Stimulated activated CD8-positive, alpha-beta memory T cell treated with anti-CD3 and anti-CD28 coated beads, Interleukin-7, amount 100 ng/mL, for 24 hours (primary cell): ENCODE results near the gene ZBTB2.

Source experiments
- DNase-seq: peaks from one replicate; pipeline ENCODE4 v3.0.0-alpha.2; 2020; ENCODE audit warnings: low read depth

ZBTB2 gene

GRCh38 chr6:151391471-151392413, at the start of gene ZBTB2:
ZBTB2 (minus strand) TSS chr6:151391559; CDS start chr6:151373637, 17,922 bp downstream.
- peak; percentile 41 for DNase-seq

- no peak for DNase-seq
Measured at GRCh38 chr6:151440930-151441329, 49.6 kb upstream of the ZBTB2 start.

GRCh38 chr6:151440498-151440897, 49.1 kb upstream of the ZBTB2 start:
- no peak for DNase-seq

- DNase-seq: no peak
Measured at GRCh38 chr6:151437401-151437800, 46.0 kb upstream of the ZBTB2 start.

- DNase-seq: no peak
Measured at GRCh38 chr6:151436802-151437201, 45.4 kb upstream of the ZBTB2 start.

- no peak for DNase-seq
Measured at GRCh38 chr6:151436300-151436699, 44.9 kb upstream of the ZBTB2 start.

- no peak for DNase-seq
Measured at GRCh38 chr6:151434369-151434768, 43.0 kb upstream of the ZBTB2 start.

- DNase-seq: no peak
Measured at GRCh38 chr6:151432651-151433050, 41.3 kb upstream of the ZBTB2 start.

GRCh38 chr6:151431337-151431736, 40.0 kb upstream of the ZBTB2 start:
- DNase-seq: no peak

- DNase-seq: no peak
Measured at GRCh38 chr6:151430886-151431285, 39.5 kb upstream of the ZBTB2 start.

- DNase-seq: no peak
Measured at GRCh38 chr6:151428093-151428735, 36.9 kb upstream of the ZBTB2 start.

GRCh38 chr6:151425561-151425960, 34.2 kb upstream of the ZBTB2 start:
- DNase-seq: no peak

GRCh38 chr6:151422981-151423380, 31.6 kb upstream of the ZBTB2 start:
- no peak for DNase-seq

GRCh38 chr6:151417477-151417876, 26.1 kb upstream of the ZBTB2 start:
- no peak for DNase-seq

- no peak for DNase-seq
Measured at GRCh38 chr6:151414641-151415260, 23.4 kb upstream of the ZBTB2 start.

- no peak for DNase-seq
Measured at GRCh38 chr6:151413372-151414145, 22.2 kb upstream of the ZBTB2 start.

GRCh38 chr6:151412909-151413308, 21.6 kb upstream of the ZBTB2 start:
- no peak for DNase-seq

GRCh38 chr6:151409679-151410078, 18.3 kb upstream of the ZBTB2 start:
- DNase-seq: no peak

GRCh38 chr6:151409260-151409659, 17.9 kb upstream of the ZBTB2 start:
- DNase-seq: no peak

- no peak for DNase-seq
Measured at GRCh38 chr6:151408858-151409257, 17.5 kb upstream of the ZBTB2 start.

- DNase-seq: no peak
Measured at GRCh38 chr6:151403919-151404308, 12.6 kb upstream of the ZBTB2 start.

GRCh38 chr6:151402228-151402627, 10.9 kb upstream of the ZBTB2 start:
- DNase-seq: no peak
